GM23338 (cell line): ENCODE measurements around the gene IMMP2L. TPM values are rescaled to one million over a fixed set of nuclear protein-coding genes. Genes with fewer than 3 reads are reported as not detected.

ENCODE experiments used
- ATAC-seq: fragments of 200-7000 bp; cut with Tn5 transposase; 3 replicates; pipeline ENCODE4 v1.9.1; 2020
- DNase-seq: peaks from one replicate; pipeline ENCODE4 v3.0.0-alpha.2; 2015; ENCODE audit warnings: low spot score
- H2AFZ ChIP-seq: fragments of 200-600 bp; sonication (generic); 2 replicates; pipeline ENCODE4 v1.8.0; 2016; ENCODE audit warnings: antibody characterized with exemption, mild to moderate bottlenecking, moderate library complexity
- H3F3A ChIP-seq: fragments of 200-600 bp; sonication (generic); replicated peaks from 2 replicates; pipeline ENCODE4 v1.8.0; 2017; ENCODE audit warnings: antibody characterized with exemption, mixed run types, low read depth
- H3K27ac ChIP-seq: fragments of 200-600 bp; sonication (generic); 2 replicates; pipeline ENCODE4 v1.6.1; 2016; ENCODE audit warnings: low read depth
- H3K27me3 ChIP-seq: fragments of 200-600 bp; sonication (generic); 2 replicates; pipeline ENCODE4 v1.8.0; 2016; ENCODE audit warnings: mild to moderate bottlenecking, mixed run types, moderate library complexity; ENCODE audit not compliant: insufficient read depth
- H3K36me3 ChIP-seq: fragments of 200-600 bp; sonication (generic); 2 replicates; pipeline ENCODE4 v1.8.0; 2016; ENCODE audit warnings: mild to moderate bottlenecking; ENCODE audit not compliant: insufficient read depth
- H3K4me1 ChIP-seq: fragments of 200-600 bp; sonication (generic); 2 replicates; pipeline ENCODE4 v1.8.0; 2016; ENCODE audit warnings: mild to moderate bottlenecking, moderate library complexity; ENCODE audit not compliant: insufficient read depth
- H3K4me2 ChIP-seq: fragments of 200-600 bp; sonication (generic); 2 replicates; pipeline ENCODE4 v1.7.1; 2017; ENCODE audit warnings: mixed run types
- H3K4me3 ChIP-seq: fragments of 200-600 bp; sonication (generic); 2 replicates; pipeline ENCODE4 v1.6.1; 2016; ENCODE audit warnings: mixed run types
- H3K79me2 ChIP-seq: fragments of 200-600 bp; sonication (generic); replicated peaks from 2 replicates; pipeline ENCODE4 v1.8.0; 2017; ENCODE audit warnings: mild to moderate bottlenecking; ENCODE audit not compliant: insufficient read depth
- H3K9me2 ChIP-seq: fragments of 200-600 bp; sonication (generic); 2 replicates; pipeline ENCODE4 v1.8.0; 2017; ENCODE audit not compliant: insufficient read depth
- H4K20me1 ChIP-seq: fragments of 200-600 bp; sonication (generic); replicated peaks from 2 replicates; pipeline ENCODE4 v1.8.0; 2017; ENCODE audit warnings: mild to moderate bottlenecking; ENCODE audit not compliant: insufficient read depth
- H3K27ac Mint-ChIP-seq: 2 replicates; pipeline ENCODE4 v1.8.0; 2020; ENCODE audit warnings: inconsistent platforms, mild to moderate bottlenecking, moderate library complexity, mixed read lengths
- H3K27me3 Mint-ChIP-seq: 3 replicates; pipeline ENCODE4 v1.8.0; 2022; ENCODE audit warnings: low read depth, mild to moderate bottlenecking, moderate library complexity, mixed read lengths, inconsistent platforms; ENCODE audit not compliant: insufficient read depth, poor library complexity
- H3K36me3 Mint-ChIP-seq: 3 replicates; pipeline ENCODE4 v1.8.0; 2021; ENCODE audit warnings: low read depth, mild to moderate bottlenecking, inconsistent platforms, moderate library complexity, mixed read lengths
- H3K4me1 Mint-ChIP-seq: 3 replicates; pipeline ENCODE4 v1.8.0; 2020; ENCODE audit warnings: mild to moderate bottlenecking, inconsistent platforms, mixed read lengths
- H3K4me3 Mint-ChIP-seq: 3 replicates; pipeline ENCODE4 v1.8.0; 2021; ENCODE audit warnings: moderate library complexity, mild to moderate bottlenecking, inconsistent platforms, mixed read lengths
- H3K9me3 Mint-ChIP-seq: 3 replicates; pipeline ENCODE4 v1.8.0; 2020; ENCODE audit warnings: moderate library complexity, mild to moderate bottlenecking, inconsistent platforms, mixed read lengths
- CTCF ChIP-seq, 2 experiments: fragments of 200-600 bp in 1 of 2; sonication (generic) in 1 of 2; conservative IDR thresholded peaks; 2 replicates each; pipeline versions ENCODE4 v1.5.1 to v1.6.1; 2016 to 2017; ENCODE audit warnings: antibody characterized with exemption in 2 of 2, low read depth in 2 of 2, mild to moderate bottlenecking in 2 of 2, moderate library complexity in 1 of 2
- ETS1 ChIP-seq: IDR thresholded peaks from 2 replicates; pipeline ENCODE4 v1.6.1; 2016; ENCODE audit warnings: antibody characterized with exemption
- EZH2phosphoT487 ChIP-seq: fragments of 200-600 bp; sonication (generic); IDR thresholded peaks from one replicate; pipeline ENCODE4 v1.8.1; 2018; ENCODE audit warnings: antibody characterized with exemption; ENCODE audit not compliant: unreplicated experiment
- JUNB ChIP-seq: IDR thresholded peaks from one replicate; pipeline ENCODE4 v1.6.1; 2016; ENCODE audit warnings: antibody characterized with exemption; ENCODE audit not compliant: unreplicated experiment
- NANOG ChIP-seq: IDR thresholded peaks from 2 replicates; pipeline ENCODE4 v1.6.1; 2016; ENCODE audit warnings: antibody characterized with exemption, borderline replicate concordance
- STAT1 ChIP-seq: IDR thresholded peaks from one replicate; pipeline ENCODE4 v1.6.1; 2016; ENCODE audit warnings: antibody characterized with exemption; ENCODE audit not compliant: unreplicated experiment
- ZNF331 ChIP-seq: fragments of 250-450 bp; sonication (Bioruptor Pico); IDR thresholded peaks from 2 replicates; pipeline ENCODE4 v1.5.0; 2020; ENCODE audit warnings: low read depth, mild to moderate bottlenecking, moderate library complexity
- polyA plus RNA-seq: library from polyadenylated mRNA; unstranded; fragments of >200 nt; fragmentation: Nextera tagmentation; extraction: Ambion mirVana; gene quantifications from 2 replicates; pipeline ENCODE4 v1.2.1, GENCODE V29; 2016
- total RNA-seq: library from RNA; depleted of rRNA; stranded (reverse); fragments of >200 nt; shearing (Covaris generic); gene quantifications from 2 replicates; pipeline ENCODE4 v1.2.3, GENCODE V29; 2014

Gene IMMP2L
- total and polyA plus RNA-seq, 2 experiments from 2014 or later, result 7.3 to 14.0 TPM

DNA sequence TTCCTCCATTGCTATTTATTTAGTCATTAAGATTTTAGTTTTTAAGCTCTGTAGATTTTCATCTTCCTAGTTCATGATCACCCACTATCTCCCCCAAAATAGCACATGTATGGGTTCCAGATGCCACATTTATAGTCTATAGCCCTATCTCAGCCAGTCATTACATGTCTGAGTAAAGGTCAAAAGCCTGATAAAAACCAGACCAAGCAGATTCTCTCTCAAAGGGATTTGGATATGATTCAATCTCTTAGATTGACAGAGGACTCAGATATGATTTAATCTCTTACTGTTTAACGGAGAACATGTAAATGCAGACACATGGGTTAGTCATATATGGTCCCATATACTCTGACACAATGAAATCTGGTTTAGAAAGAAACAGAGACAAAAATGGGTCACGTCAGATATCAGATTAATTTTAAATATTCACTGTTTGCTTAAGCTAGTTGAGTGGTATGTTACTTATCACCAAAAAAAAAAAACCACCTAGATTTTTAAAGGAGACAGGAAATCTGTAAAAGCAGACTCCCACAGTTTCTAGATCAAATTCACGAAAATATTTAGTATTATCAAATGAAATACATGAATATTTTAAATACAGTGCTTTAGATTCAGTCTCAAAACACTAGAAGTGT is 578.4 kb downstream of the IMMP2L start:
- no peaks in the 10 kb centered on the region for H3K27me3 ChIP-seq
- no peak overlapping the region for H3K27ac Mint-ChIP-seq
- H3K4me3 ChIP-seq, result no peak overlapping the region
- no peaks in the 10 kb centered on the region for H3K4me1 Mint-ChIP-seq
- no peak overlapping the region for H3K27ac ChIP-seq
- no peak overlapping the region for H2AFZ ChIP-seq
- DNase-seq, result no peak
- TF ChIP-seq NANOG, result no peak
- no peak for TF ChIP-seq CTCF (conservative IDR thresholded peaks at IDR 0.05; ENCODE audit: low read depth in 2 of 2)
- TF ChIP-seq ETS1, result no peak
- no peak for TF ChIP-seq EZH2phosphoT487
- no peaks in the 10 kb centered on the region for H3K36me3 ChIP-seq
- peaks cover 2% of the 10 kb centered on the region for H3K27me3 Mint-ChIP-seq
- H3K4me2 ChIP-seq, result no peak overlapping the region
- H3K4me3 Mint-ChIP-seq, result no peak overlapping the region
- H3K9me2 ChIP-seq, result no peaks in the 10 kb centered on the region
- no peaks in the 10 kb centered on the region for H3F3A ChIP-seq
- no peak for ATAC-seq
- no peaks in the 10 kb centered on the region for H4K20me1 ChIP-seq
- H3K9me3 Mint-ChIP-seq, result no peaks in the 10 kb centered on the region
- H3K4me1 ChIP-seq, result no peaks in the 10 kb centered on the region
- no peaks in the 10 kb centered on the region for H3K36me3 Mint-ChIP-seq
- no peaks in the 10 kb centered on the region for H3K79me2 ChIP-seq

DNA sequence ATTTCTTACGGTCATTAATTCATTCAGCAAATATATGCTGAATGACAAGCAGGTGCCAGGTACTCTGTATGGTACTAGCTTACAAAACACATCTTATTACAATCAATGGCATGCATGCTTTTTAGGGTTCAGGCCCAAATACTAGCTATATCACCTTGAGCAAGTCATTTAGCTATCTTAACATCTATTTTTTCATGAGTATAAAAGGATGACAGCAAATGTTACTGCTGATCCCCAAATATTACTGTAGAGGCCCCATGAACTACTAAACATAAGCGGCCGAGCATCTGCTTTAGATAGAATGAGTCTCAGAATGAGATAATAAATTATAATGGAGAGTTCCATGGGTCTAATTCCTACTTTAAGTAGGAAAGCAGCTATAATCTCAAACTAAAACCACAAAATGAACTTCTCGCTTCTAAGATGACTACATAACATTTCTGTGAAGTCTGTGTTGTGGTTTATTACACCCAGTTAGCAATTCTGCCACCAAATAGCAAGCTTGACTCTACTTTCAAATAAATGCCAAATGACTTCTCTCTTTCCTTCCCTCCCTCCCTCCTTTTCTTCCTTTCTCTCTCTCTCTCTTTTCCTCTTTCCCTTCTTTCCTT is 585.1 kb downstream of the IMMP2L start:
- H4K20me1 ChIP-seq, result no peaks in the 10 kb centered on the region
- H3K4me2 ChIP-seq, result no peak overlapping the region
- no peaks in the 10 kb centered on the region for H3K9me2 ChIP-seq
- Mint-ChIP-seq H3K36me3 (no peaks in the 10 kb centered on the region), H3K4me3 (no peak overlapping the region), H3K27me3 (no peaks in the 10 kb centered on the region), H3K9me3 (no peaks in the 10 kb centered on the region), H3K4me1 (peaks cover 3% of the 10 kb centered on the region; the same call in 2 of the 3 replicates), H3K27ac (no peak overlapping the region)
- DNase-seq (no peak), ATAC-seq (no peak)
- H3K4me3 ChIP-seq, result no peak overlapping the region
- TF ChIP-seq JUNB (no peak), STAT1 (no peak), ZNF331 (CRISPR knock-in tag) (no peak)
- no peaks in the 10 kb centered on the region for H3K27me3 ChIP-seq
- no peaks in the 10 kb centered on the region for H3K4me1 ChIP-seq
- no peak overlapping the region for H2AFZ ChIP-seq
- no peaks in the 10 kb centered on the region for H3K36me3 ChIP-seq
- no peaks in the 10 kb centered on the region for H3F3A ChIP-seq
- no peak overlapping the region for H3K27ac ChIP-seq
- H3K79me2 ChIP-seq, result no peaks in the 10 kb centered on the region
